ENCODE measurements around the gene PANK2.

DNA sequence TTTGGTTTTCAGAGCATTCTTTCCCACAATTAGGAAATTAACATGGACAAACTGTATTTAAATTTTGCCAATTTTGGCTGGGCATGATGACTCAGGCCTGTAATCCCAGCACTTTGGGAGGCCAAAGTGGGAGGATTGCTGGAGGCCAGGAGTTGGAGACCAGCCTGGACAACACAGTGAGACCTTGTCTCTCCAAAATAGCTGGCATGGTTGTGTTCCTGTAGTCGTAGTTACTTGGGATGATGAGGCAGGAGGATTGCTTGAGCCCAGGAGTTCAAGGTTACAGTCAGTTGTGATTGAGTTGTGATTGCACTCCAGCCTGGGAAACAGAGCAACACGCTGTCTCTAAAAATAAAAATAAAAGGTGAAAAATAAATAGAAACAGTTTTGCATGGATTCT lies 15.0 kb downstream of the PANK2 start:
- no peak for TF ChIP-seq NRF1 (conservative IDR thresholded peaks at IDR 0.05; ENCODE audit: low read depth, low read length)
- no peak for TF ChIP-seq CREB1 (IDR thresholded peaks at IDR 0.05; ENCODE audit: low read depth)
- TF ChIP-seq EP300 (IDR thresholded peaks at IDR 0.05; ENCODE audit: borderline replicate concordance in 1 of 2, control insufficient read depth in 1 of 2, low read depth in 2 of 2, low read length in 2 of 2), result no peak
- TF ChIP-seq CTCF (IDR thresholded peaks at IDR 0.05 in 2 of 3, conservative IDR thresholded peaks at IDR 0.05 in 1 of 3; ENCODE audit: control insufficient read depth in 2 of 3, extremely low read depth in 1 of 3, insufficient read depth in 1 of 3, low read depth in 3 of 3, low read length in 3 of 3), result no peak
- TF ChIP-seq MTA2 (IDR thresholded peaks at IDR 0.05; ENCODE audit: low read depth), result no peak
- no peak for TF ChIP-seq EGR1 (IDR thresholded peaks at IDR 0.05; ENCODE audit: borderline replicate concordance in 1 of 2, low read depth in 2 of 2, low read length in 2 of 2)
- TF ChIP-seq TAF1 (IDR thresholded peaks at IDR 0.05; ENCODE audit: borderline replicate concordance, low read depth, low read length), result no peak
- no peak for TF ChIP-seq ZBTB33 (IDR thresholded peaks at IDR 0.05)
- no peak for TF ChIP-seq CBX5 (IDR thresholded peaks at IDR 0.05; ENCODE audit: low read depth)

Data from GM12878 (cell line).